GM18499 (cell line): Measurements from ENCODE around the gene FBRS.
"Not testable (repeated sequence)": the region's sequence is repeated elsewhere in the genome, so short reads cannot be mapped to it uniquely, and the experiment has no call there.

Experiments used
- ATAC-seq: cut with Tn5 transposase; IDR thresholded peaks from one replicate; pipeline ENCODE4 v1.9.1; 2021; ENCODE audit warnings: moderate number of reproducible peaks; ENCODE audit not compliant: insufficient read depth, unreplicated experiment

The FBRS gene

GRCh38 chr16:30657866-30658730 lies at the start of gene FBRS:
Gene FBRS, plus strand, starts transcription at chr16:30658431. Its CDS starts 1,088 bp downstream, at chr16:30659519.
- peak; percentile 64 for ATAC-seq

GRCh38 chr16:30609002-30609925 lies 49.0 kb upstream of the FBRS start:
- ATAC-seq = no peak

GRCh38 chr16:30609926-30610839 lies 48.0 kb upstream of the FBRS start, which contains the start of gene ZNF689:
Gene ZNF689, minus strand, starts transcription at chr16:30610389. Its CDS starts 348 bp downstream, at chr16:30610041.
- peak; percentile 67 for ATAC-seq

GRCh38 chr16:30615358-30616091 lies 42.7 kb upstream of the FBRS start:
- no peak for ATAC-seq

GRCh38 chr16:30619202-30619601 lies 39.0 kb upstream of the FBRS start:
- ATAC-seq = no peak

- no peak for ATAC-seq
These were observed 38.6 kb upstream of the FBRS start for GRCh38 chr16:30619638-30620037.

- no peak for ATAC-seq
These were observed 38.1 kb upstream of the FBRS start for GRCh38 chr16:30620169-30620568.

- ATAC-seq = no peak
These were observed 36.5 kb upstream of the FBRS start for GRCh38 chr16:30621765-30622164.

- ATAC-seq = no peak
These were observed 35.7 kb upstream of the FBRS start for GRCh38 chr16:30622455-30623032.

GRCh38 chr16:30623536-30624283 lies 34.5 kb upstream of the FBRS start:
- ATAC-seq = no peak

- ATAC-seq = no peak
These were observed 32.0 kb upstream of the FBRS start for GRCh38 chr16:30626236-30626635.

GRCh38 chr16:30628628-30629540 lies 29.3 kb upstream of the FBRS start:
- no peak for ATAC-seq

- ATAC-seq = not testable (repeated sequence)
These were observed 25.8 kb upstream of the FBRS start for GRCh38 chr16:30632454-30632853.

- no peak for ATAC-seq
These were observed 24.7 kb upstream of the FBRS start for GRCh38 chr16:30633526-30633925.

GRCh38 chr16:30636599-30636998 lies 21.6 kb upstream of the FBRS start:
- ATAC-seq = no peak

- not testable (repeated sequence) for ATAC-seq
These were observed 21.1 kb upstream of the FBRS start for GRCh38 chr16:30637139-30637538.

GRCh38 chr16:30637944-30638343 lies 20.3 kb upstream of the FBRS start:
- no peak for ATAC-seq
